Measurements from ENCODE around the gene CREB3L1.
"Not testable (repeated sequence)": the region's sequence is repeated elsewhere in the genome, so short reads cannot be mapped to it uniquely, and the experiment has no call there.

CREB3L1 gene

GRCh38 chr11:46249103-46249937 is 28.1 kb upstream of the CREB3L1 start:
- ATAC-seq: no peak

DNA sequence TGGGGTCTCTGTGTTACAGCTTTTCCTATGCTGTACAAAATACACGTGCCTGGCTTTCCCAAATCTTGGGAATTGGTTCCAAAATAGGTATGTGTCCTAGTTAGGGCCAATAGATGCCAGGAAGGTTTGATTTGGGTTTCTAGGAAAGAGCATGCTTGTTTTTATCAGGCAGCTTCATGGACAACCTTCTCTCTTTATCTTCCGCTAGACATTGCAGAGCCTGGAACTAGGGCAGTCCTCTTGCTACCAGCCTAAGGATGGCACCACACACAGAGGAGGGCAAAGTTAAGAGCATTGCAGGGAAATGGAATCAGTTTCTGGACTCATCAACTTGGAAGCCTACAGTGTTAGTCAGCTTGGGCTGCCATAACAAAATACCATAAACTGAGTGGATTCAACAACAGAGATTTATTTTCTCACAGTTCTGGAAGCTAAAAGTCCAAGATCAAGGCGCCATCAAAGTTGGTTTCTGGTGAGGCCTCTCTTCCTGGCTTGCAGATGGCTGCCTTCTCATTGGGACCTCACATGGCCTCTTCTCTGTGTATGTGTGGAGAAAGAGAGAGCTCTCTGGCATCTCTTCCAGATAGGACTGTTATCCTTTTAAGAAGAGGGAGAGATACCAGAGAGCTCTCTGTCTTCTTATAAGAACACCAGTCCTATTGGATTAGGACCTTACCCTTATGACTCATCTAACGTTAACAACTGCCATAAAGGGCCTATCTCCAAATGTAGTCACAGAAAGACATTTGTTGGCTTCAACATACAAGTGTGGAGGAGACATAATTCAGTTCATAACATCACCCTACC is 27.3 kb upstream of the CREB3L1 start:
- no peak for ATAC-seq

DNA sequence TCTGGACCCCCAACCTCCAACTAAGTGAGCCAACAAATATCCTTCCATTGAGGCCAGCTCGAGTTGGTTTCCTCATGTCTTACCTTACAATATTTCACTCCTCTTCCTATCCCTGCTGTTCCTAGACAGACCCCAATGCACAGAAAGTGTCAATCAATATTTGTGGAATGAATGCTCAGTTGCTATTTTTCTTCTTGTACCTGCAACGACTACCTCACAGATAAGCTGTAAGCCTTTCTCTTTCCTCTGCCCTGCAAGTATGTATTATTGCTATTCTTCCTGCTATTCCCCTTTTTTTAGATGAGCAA is 26.8 kb upstream of the CREB3L1 start:
- ATAC-seq: no peak

- ATAC-seq: no peak
These were observed 25.5 kb upstream of the CREB3L1 start for GRCh38 chr11:46251954-46252353.

DNA sequence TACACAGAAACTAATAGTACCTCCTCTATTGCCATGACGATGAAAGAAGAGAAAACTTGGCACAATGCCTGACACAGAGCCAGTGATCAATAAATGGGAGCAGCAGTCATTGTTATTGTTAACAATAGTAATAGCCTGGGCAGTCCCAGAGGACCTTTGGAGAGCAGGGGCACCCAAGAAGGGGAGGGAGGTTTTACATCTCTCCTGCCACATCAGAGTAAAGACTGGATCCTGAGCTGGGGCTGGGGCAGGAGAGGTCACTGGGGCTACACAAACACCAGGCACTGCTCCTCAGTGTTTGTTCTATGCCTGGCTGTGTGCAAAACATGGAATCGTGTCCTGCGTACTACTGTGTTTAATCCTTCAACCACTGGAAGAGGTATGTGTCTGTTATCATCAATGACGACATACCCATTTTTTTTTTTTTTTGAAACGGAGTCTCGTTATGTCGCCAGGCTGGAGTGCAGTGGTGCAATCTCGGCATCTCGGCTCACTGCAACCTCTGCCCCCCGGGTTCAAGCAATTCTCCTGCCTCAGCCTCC is 25.0 kb upstream of the CREB3L1 start:
- ATAC-seq: no peak

DNA sequence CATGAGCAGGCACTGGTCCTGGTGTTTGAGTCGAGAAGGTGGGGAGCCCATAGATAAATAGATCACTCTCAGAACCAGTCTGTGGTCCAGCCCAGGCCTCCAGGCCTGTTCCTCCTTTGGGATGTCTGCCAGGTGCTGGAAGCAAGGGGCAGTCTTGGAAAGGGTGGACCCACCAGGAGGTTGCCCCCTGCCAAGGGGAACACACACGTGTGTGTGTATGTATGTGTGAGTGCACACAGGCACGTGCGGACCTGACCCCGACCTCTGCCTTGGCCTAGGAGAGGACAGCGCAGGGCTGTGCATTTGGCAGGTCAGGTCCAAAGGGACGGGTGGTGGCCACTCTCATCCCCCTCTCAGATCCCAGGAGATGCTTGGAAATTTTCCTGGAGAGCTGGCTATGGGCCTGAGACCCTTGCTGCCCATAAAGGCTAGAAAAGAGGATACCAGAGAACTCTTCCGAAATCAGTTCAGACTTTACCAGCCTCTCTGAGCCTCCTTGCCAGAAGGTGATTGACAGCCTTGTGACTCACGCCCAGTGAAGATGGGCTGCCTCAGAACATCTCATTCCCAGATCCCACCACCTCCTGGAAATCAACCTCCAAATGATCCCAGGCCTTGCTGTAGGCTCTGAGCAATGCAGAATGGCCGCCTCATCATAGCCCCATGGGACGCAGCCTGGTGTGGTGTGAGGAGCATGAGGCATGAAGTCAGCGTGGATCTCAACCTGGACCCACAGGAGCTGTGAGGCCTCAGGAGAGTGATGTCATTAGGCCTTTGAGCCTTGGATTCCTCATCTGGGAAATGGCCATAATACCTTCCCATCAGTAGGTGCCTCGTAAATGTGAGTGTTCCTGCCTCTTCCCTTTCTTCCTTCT is 24.0 kb upstream of the CREB3L1 start:
- ATAC-seq: no peak

GRCh38 chr11:46254133-46254491 is 23.4 kb upstream of the CREB3L1 start:
- ATAC-seq: no peak

DNA sequence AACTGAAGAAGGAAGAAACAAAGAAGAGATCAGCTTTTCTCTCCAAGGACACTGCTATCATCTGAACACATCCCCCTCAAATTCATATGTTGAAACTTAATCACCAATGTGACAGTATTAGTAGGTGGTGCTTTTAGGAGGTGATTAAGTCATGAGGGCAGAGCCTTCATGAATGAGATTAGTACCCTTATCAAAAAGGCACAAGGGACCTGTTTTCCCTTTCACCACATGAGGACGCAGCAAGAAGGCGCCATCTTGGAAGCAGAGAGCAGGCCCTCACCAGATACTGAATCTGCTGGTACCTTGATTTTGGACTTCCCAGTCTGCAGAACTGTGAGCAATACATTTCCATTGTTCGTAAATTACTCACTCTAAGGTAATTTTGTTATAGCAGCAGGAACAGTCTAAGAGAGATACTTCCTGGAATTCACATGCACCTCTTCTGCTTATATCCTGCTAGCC is 20.9 kb upstream of the CREB3L1 start:
- ATAC-seq: no peak

DNA sequence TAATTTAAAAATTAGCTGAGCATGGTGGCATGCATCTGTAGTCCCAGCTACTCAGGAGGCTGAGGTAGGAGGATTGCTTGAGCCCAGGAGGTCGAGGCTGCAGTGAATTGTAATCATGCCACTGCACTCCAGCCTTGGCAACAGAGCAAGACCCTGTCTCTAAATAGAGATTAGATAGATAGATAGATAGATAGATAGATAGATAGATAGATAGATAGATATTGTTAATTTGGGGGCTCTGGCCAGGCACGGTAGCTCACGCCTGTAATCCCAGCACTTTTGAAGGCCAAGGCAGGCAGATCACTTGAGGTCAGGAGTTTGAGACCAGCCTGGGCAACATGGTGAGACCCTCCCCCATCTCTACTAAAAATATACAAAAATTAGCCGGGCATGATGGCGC is 18.1 kb upstream of the CREB3L1 start:
- not testable (repeated sequence) for ATAC-seq

DNA sequence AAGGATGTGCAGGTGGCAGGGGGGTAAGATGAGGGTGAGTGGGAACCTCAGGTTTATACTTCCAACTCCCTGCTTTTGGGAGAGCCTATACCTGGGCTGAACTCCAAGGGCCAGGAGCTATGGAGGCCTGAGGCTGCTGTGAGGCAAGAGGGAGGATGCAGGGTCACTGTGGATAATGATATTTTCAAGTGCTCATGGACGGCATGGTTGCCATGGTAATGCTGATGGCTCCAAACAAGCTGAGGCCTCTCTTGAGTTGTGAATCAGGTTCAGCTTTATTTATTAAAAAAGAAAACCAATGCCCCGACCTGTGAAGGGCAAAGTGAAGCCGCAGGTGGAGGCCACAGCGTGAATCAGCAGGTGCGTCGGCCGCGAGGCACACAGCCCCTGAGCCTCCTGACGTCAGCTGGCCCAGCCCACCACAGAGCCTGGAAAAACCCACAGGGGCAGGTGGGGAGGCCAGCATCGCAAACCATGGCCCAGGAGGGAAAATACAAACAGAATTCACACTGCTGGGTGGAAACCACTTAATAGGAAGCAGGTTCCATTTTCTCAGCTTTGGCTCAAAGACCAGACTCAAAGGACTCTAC is 17.4 kb upstream of the CREB3L1 start:
- ATAC-seq: no peak

- no peak for ATAC-seq
These were observed 14.3 kb upstream of the CREB3L1 start for GRCh38 chr11:46263120-46263519.

DNA sequence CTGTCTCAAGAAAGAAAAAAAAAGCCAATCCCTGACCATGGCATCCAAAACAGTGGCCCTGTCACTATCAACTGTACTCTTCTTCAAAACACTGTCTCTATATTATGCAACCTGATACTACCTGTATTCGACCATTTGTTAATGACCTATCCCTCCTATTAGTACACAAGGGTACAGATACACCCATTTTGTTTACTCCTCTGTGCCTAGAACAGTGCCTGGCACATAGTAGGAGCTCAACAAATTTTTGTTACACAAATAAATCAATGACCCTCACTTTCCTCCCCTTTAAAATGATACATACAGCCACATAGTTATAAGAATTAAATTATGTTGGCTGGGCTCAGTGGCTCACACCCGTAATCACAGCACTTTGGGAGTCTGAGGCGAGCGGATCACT is 13.4 kb upstream of the CREB3L1 start:
- ATAC-seq: no peak

GRCh38 chr11:46264976-46265375 is 12.5 kb upstream of the CREB3L1 start:
- no peak for ATAC-seq

DNA sequence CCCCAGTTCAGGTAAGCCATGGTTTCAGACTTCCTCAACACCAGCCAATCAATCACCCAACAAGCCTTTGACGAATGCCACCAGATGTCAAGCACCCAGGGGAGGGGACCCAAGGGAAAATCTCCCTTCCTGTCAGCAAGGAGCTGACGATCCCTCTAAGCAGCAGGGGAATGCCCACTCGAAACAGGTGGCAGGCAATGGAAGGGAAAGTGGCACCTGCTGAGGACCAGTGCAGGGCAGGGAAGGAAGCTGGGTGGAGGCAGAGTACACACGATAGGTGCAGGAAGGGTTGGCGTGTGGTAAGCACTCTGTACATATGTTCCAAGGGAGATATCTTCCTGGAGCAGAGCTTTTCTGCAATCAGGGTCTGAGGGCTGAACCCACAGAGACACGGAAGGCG is 11.7 kb upstream of the CREB3L1 start:
- ATAC-seq: no peak

DNA sequence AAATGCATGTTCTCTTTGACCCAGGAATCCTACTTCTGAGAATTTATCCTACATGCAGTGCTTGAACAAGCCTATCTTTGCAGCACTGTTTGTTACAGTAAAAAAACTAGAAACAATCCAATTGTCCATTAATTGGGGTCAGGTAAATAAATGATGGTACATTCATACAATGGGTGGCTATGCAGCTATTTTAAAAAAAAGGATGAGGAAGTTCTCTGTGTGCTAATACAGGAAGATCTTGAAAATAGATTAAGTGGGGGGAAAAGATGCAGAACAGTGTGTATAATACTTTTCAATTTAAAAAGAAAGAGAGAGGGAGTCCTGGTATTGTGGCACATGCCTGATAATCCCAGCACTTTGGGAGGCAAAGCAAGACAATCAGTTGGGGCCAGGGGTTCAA is 9.5 kb upstream of the CREB3L1 start:
- no peak for ATAC-seq

DNA sequence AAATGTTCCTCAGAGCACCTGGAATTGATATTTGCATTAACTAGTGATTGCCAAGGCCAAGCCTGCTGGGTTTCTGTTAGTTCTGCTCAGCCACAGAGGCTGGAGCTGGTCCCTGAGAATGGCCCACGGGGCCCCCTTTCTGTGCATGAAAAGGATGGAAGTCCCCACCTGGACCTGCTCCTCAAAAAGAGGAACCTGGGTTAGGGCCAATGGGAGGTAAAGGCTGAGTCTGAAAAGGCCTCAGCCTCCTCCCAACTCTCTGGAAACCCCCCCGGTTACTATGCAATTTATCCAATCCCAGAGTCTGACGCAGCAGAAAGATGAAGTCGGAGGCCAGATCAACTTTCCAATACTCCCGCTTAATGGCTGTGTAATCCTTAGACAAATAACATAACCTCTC is 6.8 kb upstream of the CREB3L1 start:
- no peak for ATAC-seq

DNA sequence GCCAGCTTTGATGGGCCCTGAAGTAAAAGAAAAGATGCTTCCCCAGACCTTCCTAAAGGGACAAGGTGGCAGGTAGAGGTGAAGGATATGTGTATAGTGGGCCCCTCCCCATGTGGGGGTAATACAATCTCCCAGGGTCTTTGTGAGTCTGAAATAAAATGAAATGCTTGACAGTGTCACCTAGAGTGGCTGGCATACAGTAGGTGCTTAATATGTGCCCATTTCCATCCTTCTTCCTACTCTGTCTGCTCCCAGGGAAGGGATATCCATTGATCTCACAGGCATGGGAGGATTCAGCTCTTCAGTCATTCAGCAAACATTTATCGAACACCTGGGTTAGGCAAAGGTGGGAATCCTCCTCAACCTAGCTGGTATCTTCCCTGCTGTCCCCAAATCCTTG is 6.1 kb upstream of the CREB3L1 start:
- ATAC-seq: no peak

GRCh38 chr11:46271875-46272815 is 5.3 kb upstream of the CREB3L1 start:
- ATAC-seq: no peak

- no peak for ATAC-seq
These were observed 4.5 kb upstream of the CREB3L1 start for GRCh38 chr11:46272816-46273427.

DNA sequence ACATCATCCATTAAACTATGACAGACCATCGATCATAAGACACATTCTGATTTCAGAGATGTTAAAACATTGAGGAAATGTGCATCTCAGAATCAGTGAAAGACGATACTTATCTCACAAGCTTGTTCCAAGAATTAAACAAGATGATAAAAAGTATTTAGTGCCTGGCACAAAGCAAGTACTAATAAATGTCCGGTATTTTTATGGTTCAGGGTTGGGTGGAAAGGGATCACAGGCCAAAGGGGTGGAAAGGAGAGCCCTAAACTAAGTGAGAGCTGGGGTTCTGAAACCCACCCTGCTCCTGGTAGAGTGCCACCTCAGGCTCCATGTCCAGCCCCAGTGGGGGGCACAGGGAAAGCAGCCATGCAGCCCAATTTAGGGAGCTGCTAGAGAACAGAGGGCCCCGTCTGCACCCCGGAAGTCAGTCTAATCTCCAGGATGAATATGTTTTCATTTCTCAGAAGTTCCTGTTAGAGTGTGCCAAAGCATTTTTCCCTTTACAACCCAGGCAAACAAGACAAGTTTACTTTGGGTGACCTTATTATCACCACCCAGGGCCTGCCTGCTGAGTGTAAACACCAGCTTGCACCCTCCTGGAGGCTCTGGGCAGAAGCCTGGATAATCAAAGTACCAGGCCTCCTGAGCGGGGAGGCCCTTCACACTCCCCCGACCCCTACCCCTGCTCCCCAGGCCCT is 3.8 kb upstream of the CREB3L1 start:
- ATAC-seq: no peak
